GM19328 (cell line): Measurements from ENCODE around the gene TLCD5.

Experiments
- ATAC-seq: cut with Tn5 transposase; IDR thresholded peaks from one replicate; pipeline ENCODE4 v1.9.1; 2021; ENCODE audit warnings: mild to moderate bottlenecking, moderate library complexity; ENCODE audit not compliant: unreplicated experiment

The TLCD5 gene

DNA sequence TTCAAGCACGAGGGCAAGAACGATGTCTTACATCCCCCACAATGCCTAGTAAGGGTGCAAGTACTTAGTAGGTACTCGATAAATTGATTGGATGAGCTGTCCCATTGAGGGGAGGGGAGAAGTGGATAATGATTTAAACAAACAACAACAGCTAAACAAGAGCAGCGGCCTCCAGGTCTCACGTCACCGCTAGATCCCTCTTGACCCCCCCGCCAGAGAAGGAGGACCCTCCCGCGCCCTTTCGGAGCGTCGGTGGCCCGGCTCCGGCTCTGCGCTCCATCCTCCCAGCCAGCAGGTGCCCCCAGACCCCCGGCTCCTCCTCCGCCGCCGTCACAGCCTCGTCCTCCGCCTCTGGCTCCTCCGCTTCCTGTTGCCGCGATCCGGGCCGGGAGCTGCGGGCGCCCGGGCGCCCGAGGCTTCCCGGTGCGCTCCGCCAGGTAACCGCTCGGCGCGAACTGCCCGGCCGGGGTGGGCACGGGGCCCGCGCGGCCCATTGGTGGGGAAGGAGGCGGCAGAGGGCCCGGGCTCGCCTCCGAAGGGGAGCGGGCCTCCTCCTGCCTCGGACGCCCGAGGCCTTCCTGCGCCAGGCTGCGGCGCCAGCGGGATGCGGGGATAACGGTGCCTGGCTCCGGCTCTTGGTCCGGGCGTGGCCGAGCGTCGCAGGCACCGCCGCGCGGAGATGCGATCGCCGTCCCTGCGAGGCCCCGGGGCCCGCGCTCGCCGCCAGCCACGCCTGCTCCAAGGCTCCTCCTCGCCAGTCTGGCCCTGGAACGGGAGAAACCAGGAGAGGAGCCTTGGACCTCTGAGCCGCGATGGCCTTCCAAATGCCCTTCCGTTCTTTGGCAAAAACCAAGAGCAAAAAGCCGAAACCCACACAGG, at the start of gene TLCD5:
TSS of gene TLCD5 (plus strand) at position 368 of the 879 bp plus-strand sequence. CDS start 2,143 bp downstream, outside the sequence.
- ATAC-seq, result no peak

DNA sequence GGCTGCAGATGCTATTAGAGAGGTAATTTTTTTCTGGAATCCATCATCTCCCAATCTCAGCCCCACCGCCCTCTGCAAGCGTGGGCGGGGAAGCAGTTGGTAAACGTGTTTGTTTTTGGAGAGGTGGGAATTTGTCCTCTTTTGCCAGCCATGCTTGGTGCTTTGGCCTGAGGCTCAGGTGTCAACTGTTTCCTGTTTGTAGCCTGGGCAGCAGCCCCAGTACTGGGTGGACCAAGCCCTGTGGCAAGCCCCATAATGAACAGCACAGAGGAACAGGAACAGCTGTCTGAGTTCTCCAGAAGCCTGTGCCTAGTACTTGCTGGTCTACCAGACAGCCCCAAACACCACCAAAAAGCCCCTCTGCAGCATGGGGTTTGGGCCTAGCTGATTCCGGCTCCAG, 45.6 kb upstream of the TLCD5 start:
- ATAC-seq, result no peak

DNA sequence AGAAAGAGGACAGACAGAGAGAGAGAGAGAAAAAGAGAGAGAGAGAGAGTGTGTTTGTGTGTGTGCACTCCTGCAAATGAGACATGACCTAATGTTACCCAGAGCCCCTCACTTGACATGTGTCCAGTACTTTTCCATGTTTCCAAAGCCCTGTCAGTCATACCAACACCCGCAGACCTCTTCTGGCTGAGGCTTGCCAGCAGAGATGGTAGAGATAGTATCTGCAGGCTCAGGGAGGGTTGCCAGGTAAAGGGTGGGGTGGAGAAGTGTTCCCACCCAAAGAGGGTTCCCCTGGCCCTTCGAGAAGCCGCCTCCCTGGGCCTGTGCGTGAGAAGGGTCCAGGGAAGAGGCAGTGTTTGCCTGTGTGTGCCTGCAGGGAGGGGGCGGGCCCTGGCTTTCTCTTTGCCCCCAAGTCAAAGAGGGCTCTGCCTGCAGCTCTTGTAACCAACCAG, 44.5 kb upstream of the TLCD5 start:
- ATAC-seq, result no peak

DNA sequence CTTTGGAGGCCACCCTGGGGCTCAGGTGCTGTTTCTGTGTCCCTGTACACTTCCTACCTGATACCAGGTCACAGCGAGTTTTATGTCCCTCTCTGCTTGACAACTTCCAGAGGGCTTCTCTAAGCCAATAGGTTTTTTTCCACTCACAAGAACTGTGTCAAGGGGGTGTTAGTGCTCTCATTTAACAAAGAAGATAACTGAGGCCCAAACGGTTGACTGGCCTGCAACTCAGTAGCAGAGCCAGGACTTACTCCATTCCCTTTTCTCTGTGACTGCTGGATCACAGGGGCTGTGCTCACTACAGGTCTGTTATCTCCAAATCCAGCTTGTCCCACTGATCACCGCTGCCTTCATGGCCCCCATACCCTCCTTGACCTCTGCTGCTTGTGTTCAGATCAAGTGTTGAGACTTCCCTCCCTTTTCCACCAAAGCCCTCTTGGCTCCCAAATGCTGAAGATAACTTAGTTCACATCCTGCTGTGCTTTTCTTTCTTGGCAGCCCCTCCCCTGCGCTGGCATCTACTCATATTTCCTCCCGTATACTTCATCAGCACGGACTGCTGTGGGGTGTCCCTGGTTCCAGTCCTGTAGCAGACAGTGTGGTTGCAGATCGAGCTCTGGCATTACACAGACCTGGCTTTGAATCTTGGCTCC, 43.8 kb upstream of the TLCD5 start:
- ATAC-seq, result no peak

DNA sequence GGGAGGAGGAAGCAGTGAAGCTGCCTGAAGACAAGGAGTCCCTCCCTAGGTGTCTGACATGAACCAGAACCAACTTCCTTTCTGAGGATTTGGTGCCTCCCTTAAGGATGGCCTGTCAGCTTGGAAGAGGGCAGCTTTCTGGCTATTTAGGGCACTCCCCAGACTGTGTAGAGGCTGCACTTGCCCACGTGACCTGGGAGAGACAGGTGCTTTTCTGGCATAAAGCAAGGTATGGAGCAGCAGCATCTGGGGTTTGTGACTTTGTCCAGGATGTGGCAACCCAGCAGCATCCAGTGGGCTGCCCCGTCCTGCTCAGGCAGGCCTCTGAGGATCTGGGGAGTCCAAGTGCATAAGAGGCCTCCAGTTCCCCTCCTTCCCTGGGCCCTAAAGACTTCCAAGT, 42.0 kb upstream of the TLCD5 start:
- ATAC-seq, result no peak

DNA sequence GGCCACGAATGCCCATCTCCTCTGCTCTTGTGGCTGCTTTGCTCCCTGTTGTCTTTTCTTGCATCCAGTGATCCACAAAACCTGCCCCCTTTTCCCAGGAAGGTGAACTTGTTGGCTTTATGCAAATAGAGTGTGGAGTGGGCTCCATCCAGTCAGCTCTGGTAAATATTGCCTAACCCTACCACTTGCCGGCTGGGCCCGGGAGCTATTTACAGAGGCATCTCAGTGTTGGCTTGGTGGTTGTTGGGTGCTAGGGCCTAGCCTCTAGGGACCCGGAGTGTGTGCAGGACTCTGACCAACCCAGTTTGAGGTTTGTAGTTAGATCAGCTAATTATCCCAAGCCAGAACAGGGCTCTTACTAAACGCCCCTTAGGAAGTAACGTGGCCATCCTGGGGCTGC, 40.8 kb upstream of the TLCD5 start:
- ATAC-seq, result no peak

DNA sequence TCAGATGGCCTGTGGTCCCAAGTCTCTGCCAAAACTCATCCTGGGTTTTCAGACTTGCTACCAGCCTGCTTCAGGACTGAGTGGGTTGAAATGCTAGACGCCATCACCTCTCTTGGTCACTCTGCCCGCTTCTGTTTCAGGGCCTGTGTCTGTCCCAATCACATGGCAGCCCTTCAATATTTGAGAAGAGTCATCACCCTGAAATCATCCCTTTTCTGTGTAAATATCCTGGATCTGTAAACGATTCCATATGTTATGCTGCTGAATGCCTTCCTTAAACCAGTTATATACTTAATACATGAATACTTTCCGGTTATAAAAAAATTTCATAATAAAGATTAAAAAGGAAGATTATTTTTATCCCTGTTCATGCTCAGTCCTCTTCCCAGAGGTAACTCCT, 39.8 kb upstream of the TLCD5 start:
- no peak for ATAC-seq

DNA sequence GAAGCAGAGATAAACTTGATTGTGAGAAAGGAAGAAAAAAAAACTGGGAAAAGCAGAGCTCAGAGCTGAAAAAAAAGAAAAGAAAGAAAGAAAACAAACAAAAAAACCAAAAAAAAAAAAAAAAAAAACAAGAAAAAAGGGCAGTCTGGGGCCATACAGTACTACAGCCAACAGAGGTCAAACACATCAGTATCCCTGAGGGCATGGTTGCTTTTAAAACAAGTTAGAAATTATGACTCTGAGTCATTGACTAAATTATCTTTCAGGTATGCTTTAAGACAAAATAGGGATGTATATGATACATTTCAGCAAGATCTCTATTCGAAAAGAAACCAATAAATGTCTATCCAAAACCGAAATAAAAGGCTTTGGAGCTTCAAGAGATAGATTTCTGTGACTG, 37.1 kb upstream of the TLCD5 start:
- no peak for ATAC-seq

DNA sequence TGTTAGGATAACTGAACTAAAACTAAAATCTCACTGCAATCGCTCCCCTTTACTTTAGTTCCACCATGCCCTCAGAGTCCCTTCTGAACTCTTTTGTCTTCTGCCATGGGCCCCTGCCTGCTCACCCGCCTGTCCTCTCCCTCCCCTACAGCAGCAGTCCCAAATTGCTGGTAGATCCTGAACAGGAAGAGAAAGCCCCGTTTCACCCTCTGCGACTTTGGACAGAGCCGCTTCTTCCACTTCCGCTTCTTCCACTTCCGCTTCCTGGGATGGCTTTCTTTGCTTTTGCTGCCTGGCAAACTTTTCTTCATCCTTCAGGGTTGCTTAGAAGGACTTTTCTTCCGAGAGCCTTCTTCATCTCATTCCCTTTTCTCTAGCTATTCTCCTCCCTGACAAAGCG, 35.7 kb upstream of the TLCD5 start:
- no peak for ATAC-seq

DNA sequence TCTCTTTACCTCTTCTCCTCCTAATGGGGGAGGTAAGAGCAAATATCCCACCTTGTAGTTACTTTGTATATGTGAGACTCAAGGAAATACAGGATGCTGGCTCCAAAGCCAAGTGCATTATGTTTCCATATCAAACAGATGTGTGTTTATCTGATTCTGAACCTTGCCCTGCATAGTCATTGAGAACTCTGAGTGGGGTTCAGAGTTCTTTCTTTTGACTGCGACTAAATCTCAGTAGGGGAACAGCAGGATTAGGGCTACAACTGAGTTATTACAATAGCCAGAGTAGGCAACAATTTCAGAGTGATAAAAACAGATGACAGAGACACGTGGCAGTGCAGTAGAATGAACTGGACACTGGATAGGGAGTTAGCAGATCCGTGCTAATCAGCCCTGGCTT, 34.1 kb upstream of the TLCD5 start:
- no peak for ATAC-seq

DNA sequence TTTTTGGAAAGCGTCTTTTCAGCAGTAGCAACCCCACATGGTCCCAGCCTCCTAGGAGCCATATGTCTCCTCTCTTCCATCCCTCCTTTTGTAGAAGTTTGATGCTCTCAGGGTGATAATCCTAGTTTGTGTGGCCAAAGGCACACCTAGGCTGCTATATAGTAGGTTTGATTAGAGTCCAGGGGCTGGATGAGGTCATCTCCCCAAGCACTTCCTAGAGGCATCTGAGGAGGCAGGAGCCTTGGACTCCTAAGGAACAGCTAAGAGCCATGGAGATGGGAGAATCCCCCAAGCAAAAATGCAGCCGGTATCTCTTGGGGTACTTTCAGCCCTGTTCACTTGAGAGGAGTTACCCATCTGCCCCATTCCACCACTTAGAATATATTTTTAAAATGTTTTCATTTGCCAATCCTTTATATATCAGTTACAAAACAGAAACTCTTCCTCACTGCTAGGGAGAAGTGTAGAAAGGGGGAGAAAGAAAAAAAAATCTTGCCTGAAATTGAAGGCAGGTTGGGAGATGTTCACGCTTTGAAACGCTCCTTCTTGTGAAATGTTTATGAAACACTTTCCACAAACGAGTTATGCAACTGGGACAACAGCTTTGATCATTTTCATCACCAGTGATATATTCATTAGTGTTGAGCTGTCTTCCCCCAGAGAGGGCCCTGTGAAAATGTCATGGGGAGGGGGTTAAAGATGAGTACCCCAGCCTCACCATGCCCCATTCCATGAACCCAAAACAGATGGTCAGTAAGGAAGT, 31.9 kb upstream of the TLCD5 start:
- ATAC-seq, result no peak

DNA sequence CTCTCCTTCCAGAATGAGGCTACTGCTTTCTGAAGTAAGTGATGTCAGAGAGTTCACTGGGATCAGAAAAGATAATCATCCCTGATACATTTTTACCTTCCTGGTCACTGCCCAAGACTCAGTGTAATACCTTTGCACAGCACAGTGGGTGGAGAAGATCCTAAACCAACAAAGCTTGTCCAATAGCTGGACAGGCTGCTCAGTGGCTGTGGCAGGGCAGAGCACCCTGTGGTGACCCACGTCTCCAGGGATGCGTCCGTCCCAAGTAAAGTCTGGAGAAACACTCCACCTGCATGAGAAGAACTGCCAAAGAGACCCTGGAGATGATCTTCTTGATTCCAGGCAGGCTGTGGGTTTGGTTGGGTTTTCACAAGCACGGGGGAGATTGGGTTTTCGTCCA, 31.0 kb upstream of the TLCD5 start:
- ATAC-seq, result no peak

DNA sequence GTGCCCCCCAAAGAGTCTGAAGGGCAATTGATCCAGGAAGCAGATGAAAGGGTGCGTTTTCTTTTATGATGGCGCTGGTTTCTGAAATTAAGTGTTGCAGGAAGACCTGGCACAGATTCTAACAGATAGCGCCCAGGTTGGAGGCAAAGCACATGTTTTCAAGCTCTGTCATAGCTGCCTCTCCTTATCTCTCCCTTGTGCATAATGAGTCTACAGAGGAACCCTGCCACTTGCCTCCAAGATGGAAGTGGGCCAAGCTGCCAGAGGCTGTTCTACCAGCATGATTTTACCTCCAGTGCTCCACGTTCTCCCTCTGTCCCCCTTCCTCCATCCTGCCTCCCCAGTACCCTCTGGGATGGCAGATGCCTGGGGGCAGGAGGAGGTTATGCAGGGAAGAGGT, 30.0 kb upstream of the TLCD5 start:
- ATAC-seq, result no peak

DNA sequence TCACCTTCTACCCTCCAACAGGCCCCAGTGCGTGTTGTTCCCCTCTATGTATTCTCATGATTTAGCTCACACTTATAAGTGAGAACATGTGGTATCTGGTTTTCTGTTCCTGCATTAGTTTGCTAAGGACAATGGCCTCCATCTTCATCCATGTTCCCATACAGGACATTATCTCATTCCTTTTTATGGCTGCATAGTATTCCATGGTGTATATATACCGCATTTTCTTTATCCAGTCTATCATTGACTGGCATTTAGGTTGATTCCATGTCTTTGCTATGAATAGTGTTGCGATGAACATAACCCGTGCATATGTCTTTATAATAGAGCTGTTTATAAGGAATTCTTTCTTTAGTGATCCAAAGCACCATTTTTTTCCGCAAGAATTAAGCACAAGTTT, 28.5 kb upstream of the TLCD5 start:
- no peak for ATAC-seq

DNA sequence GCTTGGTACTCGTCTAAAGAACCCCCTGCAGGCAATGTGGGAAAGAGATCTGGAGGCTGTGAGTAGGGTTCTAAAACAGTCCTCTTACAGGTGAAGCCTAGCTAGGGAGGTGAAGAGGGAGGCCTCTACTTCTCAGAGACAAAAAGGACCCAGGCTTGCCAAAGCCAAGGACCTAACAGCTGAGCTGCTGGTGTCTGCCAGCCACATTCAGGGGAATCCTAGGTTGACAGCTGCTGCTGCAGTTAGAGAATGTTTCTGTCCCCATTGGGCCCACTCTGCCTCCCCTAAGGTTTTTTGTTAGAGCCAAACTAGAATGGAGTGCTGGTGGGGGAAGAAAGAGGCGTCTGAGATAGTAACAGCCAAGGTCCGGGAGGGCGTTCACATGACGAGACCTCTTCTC, 26.6 kb upstream of the TLCD5 start:
- ATAC-seq, result no peak

DNA sequence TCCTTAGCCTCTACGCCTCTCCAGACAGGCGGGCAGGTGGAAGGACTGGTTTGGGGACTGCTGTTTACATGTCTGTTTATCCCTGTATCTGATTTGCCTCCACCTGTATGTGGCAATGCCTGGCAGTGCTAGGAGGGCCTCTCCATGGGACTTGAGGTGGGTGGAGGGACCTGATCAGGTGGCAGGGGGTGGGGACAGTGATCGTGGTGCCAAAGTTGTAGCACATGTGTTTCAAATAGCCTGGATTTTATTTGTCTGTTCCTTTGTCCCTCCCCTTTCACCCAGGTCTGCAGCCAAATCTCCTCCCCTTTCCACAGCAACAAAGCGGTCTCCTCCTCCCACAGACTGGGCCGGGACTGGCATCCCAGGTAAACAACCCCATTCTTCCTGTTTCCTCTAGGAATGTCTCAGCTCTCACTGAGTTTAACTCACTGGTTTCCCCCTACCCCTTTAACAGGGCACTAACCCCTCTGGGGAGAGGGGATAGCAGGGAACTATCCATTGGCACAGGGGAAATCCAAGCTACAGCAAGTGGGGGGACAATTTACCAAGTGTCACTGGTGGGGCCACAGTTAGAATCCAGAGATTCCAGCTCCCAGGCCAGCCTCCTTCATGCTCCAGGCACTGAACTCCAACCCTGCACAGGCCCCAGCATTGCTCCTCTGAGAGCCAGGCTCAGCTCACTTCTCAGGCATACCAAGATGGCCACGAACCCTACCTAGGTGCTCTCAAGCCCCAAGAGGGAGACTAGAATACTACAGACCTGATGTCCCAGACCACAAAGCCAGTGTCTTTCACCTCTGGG, 22.9 kb upstream of the TLCD5 start:
- no peak for ATAC-seq

DNA sequence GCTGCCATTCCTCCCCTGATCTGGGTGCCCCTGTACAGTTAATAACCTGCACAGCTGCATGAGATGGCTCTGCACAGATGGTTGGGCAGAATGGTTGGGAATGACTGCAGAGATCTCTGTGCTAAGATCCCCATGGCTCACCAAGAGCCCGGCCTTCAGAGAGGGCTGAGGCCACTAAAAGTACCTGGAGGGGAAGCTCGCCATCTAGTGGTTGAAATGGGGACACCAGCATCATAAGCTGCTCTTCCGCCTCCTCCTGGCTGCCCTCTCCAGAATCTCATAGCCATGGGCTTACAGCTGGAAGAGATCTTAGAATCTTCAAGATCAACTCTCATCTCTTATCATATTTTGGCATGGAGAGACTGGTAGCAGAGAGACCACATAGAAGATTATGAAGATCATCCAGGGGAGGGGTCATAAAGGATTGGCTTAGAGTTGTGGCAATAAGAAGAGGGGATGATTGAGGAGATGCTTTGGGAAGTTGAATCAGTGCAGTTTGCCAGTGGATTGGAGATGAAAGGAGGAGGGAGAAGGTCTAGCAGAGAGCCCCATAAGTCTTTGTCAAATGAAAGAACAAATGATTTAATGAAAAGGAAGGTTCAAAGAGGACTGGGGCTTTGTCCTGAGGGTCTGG, 22.0 kb upstream of the TLCD5 start:
- no peak for ATAC-seq

DNA sequence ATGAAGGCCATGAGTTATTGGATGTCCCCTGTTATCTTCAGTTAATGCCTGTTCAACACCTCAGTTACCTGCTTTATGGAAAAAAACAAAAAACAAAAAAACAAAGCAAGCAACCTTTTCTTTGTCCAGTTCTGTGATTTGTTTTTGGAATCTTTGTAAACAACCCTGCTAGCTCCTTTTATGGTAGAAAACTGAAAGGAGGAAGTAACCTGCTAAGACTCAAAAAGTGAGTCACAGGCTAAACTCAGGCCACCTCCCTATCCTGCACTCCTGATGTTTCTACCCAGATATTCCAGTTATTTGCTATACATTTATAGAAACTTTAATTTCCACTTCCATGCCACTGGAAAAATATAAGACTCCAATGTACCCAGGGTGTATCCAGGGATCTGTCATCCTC, 20.6 kb upstream of the TLCD5 start:
- no peak for ATAC-seq

DNA sequence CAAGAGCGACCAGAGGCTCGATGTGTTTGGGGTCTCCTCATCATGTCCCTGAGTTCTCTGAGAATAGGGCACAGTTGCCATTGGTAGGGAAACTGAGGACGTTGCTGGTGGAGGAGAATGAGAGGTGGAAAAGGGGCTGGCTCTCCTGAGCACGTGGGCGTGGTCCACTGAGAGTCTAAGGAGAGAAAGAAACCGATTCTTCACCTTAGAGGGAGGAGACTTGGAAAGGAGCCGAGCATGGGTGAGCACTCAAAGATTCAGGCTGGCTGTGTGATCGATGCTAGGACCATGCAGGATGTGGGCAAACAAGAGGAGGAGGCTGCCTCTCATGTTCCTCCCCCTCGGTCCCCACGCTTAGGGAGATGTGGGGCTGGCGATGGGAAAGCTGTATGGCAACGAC, 19.8 kb upstream of the TLCD5 start:
- no peak for ATAC-seq

DNA sequence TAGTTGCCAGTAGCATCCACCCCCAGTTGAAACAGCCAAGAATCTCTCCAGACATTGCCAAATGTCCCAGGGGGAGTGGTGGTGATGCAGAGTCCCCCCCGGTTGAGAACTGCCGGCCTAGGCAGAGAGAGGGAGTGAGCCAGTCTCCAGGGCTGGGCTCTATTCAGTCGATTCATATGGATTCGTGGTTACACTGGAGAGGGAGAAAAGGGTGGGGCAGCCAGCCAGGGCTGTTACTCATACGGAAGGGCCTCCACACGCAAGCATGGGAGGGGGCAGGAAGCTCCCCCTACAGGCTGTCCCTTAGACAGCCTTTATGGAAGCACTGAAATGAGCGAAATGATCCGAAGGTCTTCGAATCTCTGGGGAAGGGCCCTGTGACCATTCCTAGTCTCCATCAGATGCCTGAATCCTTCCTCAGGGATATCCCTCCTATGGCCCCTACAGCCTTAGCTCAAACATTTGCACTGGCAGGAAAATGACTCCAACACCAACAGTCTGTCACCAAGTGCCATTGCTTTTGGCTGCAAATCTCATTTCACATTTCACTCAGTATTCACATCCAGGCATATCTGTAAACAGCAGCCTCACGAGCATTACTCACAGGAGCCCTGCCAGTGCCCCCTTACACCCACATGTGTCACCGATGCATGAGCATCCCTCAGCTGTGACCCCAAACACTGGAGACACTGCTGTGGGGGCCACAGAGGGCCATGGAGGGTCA, 18.4 kb upstream of the TLCD5 start:
- ATAC-seq, result no peak
